Activated CD4-positive, alpha-beta T cell treated with anti-CD3 and anti-CD28 coated beads, Interleukin-2, amount 50 U/mL, for 48 hours (primary cell): ENCODE measurements around the gene NDC80.
"Not testable (repeated sequence)": the region's sequence is repeated elsewhere in the genome, so short reads cannot be mapped to it uniquely, and the experiment has no call there.

Experiments used
- DNase-seq, 2 experiments: peaks; one replicate each; pipeline ENCODE4 v3.0.0-alpha.2; 2020

Gene NDC80

DNA sequence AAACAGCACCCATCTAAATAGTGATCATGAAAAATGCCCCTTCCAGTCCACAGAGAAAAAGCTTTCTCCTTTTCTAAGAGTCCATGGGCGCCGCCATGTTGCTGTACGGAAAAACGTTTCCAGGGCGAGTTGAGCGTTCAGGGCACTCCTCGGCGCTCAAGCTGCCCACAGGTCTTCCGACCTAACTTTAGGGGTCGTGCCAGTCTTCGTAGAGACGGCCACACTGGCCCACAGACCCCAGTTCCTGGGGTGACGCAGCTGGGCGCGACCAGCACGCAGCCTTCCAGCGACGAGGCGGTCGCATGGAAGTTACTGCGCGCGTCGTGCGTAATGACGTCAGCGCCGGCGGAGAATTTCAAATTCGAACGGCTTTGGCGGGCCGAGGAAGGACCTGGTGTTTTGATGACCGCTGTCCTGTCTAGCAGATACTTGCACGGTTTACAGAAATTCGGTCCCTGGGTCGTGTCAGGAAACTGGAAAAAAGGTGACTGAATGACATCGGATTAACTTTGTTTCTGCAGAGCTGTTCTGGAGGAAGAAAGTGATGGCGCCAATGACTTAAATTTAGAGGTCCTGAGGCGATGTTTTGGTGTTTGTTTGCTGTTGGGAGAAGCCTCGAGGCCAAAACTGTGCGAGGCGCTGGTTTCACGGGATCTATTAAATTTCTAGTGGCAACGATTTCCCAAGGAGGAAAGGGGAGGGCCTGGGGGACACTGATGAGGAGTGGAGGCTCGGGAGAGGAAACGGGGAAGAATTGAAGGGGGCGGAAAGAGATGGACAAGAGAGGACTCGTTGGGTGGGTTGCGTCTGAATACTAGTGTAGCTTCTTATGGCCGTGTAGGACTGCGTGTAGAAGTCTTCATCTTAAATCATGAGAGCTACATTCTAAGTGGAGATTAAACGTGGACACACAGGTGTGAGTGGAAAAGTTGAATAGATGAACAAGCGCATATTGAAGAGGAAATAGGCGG lies at the start of gene NDC80, which contains the start of gene METTL4:
TSS of gene NDC80 (plus strand) at position 358 of the 971 bp plus-strand sequence. CDS start 1,429 bp downstream, outside the sequence.
TSS of gene METTL4 (minus strand) at position 306 of the 971 bp plus-strand sequence. CDS start 4,289 bp downstream, outside the sequence.
- DNase-seq: peak; percentile 84 to 88

DNA sequence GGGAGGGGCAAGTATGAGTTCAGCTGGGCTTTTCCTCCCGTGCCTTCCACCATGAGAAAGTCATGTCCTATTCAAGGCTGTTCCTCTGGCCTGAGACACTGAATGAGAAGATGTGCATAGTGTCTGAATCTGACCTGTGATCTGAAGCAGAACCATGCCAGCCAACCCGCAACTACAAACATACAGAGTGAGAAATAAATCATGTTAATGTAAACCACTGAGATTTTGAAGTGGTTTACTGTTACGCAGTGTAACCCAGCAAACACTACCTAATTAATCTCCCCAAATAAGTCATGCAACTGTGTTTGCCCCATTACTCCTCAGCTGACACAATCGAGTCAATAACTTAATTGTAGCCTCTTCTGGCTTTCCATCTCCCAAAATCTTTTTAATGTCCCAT lies 49.2 kb upstream of the NDC80 start:
- DNase-seq: no peak

DNA sequence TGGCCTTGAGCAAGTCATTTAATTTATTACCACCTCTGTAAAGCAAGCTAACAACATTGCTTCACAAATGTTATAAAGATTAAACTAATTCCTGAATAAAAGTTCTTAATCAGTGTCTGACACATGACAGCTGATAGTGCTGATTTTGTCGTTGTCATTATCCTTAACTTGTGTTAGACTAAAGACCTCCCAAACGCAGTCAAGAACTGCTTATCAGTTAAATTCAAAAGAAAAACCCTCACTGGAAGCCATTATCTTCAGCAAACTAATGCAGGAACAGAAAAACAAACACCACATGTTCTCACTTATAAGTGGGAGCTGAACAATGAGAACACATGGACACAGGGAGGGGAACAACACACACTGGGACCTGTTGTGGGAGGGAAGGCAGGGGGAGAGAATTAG lies 46.6 kb upstream of the NDC80 start:
- DNase-seq: not testable (repeated sequence)

DNA sequence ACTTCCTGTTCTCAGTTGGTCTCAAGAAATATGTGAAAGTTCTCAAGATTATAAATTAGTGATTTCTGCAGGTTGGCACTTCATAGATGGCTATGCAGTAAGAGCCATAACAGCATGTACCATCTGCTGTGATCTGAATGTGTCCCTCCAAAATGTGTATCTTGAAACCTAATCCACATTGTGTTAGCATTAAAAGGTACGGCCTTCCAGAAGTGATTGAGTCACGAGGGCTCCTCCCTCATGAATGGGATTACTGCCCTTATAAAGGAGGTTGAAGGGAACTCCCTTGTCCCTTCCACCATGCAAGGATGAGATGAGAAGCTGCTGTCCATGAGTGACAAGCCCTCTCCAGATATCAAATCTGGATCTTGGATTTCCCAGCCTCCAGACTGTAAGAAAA lies 45.0 kb upstream of the NDC80 start:
- no peak for DNase-seq

GRCh38 chr18:2529154-2529553 lies 42.2 kb upstream of the NDC80 start:
- DNase-seq: no peak

- DNase-seq: no peak
Observed at GRCh38 chr18:2531751-2532150, 39.6 kb upstream of the NDC80 start.

DNA sequence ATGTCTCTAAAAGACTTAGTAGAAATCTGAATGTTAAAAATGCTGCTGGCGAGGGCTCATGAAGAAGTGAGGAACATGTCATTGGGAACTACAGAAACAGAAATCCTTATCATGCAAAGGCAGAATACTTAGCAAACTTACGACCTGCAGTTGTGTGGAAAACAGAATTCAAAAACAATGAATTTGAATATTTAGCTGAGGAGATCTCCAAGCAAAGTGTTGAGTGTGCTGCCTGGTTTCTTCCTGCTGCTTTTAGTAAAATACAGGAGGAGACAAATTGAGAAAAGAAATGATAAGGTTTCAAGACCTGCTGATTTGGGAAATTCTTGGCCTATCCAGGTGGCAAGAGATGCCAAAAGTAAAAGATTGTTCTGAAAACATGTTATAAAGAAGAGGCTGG lies 38.6 kb upstream of the NDC80 start:
- no peak for DNase-seq

DNA sequence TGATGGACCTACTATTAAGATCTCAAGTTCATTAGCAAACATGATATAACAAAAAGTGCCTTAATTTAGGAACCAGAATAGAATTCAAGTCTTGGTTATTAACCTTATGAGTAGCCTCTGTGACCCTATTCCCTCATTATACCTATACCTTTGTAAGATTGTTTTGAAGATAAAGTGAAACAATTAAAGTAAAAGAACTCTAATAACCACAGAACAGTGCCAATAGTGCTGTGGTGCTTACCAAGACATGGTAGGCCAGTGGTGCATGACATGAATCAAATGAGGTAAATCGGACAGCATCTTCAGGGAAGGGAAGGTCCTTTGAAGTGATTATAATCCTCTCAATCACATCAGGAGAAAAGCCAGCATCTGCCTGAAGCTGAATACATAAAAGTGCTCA lies 36.5 kb upstream of the NDC80 start:
- no peak for DNase-seq

DNA sequence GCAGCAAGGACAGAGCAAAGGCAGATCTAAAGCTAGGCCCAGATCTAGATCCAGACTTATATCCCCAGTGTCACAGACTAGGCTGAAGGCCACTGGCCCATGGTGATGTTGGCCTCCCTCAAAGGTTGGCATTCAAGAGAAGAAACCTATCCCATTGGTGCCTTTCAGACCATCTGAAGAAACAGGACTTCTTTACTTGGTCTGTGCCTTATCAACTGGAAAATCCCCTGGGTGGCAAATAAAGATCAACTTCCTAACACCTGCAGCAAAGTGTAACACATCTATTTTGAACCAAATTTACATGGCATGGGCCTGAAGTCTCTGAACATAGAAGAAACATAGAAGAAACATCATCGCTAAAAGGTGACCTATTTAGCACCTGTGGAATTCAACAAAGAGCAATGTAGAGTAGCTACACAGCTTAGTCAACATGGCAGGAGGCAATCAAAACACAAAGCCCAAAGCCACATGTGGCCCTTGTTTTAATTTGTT lies 35.9 kb upstream of the NDC80 start:
- no peak for DNase-seq

- DNase-seq: no peak
Observed at GRCh38 chr18:2536063-2536462, 35.3 kb upstream of the NDC80 start.

GRCh38 chr18:2536493-2536892 lies 34.9 kb upstream of the NDC80 start:
- no peak for DNase-seq

DNA sequence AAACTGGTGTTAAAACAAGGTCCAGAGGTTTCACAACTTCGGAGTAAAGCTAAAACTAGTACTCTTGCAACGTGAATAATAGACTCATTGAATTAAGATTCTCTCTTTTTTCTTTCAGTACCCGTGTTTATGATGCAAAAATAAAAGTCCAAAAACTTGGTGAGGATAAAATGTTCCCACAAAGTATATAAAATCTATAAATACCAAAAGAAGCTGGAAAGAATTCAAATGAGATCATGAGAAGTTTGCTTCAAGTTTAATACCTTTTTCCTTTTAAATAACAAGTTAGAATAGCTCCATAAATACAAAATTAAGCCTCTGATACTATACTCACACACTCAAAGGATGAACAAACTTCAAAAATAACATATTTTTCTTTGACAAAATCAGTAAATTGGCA lies 34.1 kb upstream of the NDC80 start:
- DNase-seq: no peak

DNA sequence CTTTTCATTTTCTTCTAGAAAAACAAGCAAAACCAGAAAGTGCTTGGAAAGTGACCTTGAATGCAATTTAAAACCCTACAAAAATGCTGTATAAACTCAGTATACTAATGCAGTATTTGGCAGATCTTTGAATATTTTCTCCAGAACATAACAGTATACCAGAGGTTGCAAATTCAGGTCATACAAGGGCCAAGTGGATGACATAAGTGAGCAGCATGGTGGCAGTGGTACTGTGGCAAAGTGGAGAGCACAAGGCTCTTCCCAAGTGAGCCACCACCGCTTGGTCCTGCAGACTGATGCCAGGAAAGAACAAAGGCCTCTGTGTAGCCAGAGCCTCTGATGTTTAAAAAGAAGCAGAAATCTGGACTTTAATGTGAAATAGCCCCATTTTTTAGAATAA lies 33.1 kb upstream of the NDC80 start:
- no peak for DNase-seq

GRCh38 chr18:2538844-2539243 lies 32.5 kb upstream of the NDC80 start:
- DNase-seq: no peak

- no peak for DNase-seq
Observed at GRCh38 chr18:2540575-2540974, 30.8 kb upstream of the NDC80 start.

GRCh38 chr18:2541925-2542563 lies 29.3 kb upstream of the NDC80 start:
- not testable (repeated sequence) for DNase-seq

- no peak for DNase-seq
Observed at GRCh38 chr18:2545155-2545554, 26.2 kb upstream of the NDC80 start.

DNA sequence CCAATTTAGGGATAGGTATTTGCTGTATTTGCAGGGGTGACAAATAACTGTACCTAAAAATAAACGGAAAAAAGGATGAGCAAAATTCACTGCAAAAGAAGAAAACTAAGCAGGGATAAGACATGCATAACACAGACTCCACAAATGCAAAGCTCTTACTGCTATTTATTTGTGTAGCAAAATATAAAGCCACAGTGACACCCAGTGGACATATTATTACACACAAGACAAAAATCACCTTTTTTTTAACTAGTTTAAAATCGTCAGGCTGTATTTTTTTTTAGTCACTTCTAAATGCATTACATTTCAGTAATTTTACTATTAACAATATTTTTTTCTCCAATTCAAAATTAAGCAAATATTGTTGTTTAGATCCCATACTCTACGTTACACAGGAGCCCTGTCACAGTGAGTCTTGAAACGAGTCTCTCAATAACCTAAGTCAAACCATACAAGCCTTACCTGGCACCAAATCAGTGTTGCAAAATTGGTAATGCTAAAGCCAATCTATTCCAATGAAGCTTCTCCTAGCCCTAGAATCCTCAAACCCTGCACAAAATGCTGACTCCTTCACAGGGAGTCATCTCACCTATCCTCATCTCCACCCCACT lies 23.8 kb upstream of the NDC80 start:
- no peak for DNase-seq

DNA sequence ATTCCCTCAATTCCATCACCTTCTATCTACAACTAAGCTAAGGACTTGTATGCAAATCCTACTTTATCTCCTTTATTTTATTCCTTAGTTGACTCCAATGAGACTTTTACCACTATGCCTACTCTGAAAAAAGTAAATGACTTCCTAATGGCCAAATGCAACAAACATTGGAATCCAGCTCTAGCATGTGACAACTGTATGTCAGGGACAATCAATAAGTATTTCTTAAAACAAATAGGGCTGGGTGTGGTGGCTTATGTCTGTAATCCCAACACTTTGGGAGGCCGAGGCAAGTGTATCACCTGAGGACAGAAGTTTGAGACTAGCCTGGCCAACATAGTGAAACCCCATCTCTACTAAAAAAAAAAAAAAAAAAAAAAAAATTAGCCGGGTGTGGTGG lies 21.9 kb upstream of the NDC80 start:
- DNase-seq: no peak

GRCh38 chr18:2551425-2551824 lies 19.9 kb upstream of the NDC80 start:
- no peak for DNase-seq

GRCh38 chr18:2554696-2555095 lies 16.7 kb upstream of the NDC80 start:
- DNase-seq: no peak

- no peak for DNase-seq
Observed at GRCh38 chr18:2555895-2556294, 15.5 kb upstream of the NDC80 start.

GRCh38 chr18:2557536-2557935 lies 13.8 kb upstream of the NDC80 start:
- no peak for DNase-seq
